SK-N-MC (cell line): ENCODE measurements around the gene DPYD.

Source experiments
- DNase-seq: peaks from one replicate; pipeline ENCODE4 v3.0.0-alpha.2; 2011; ENCODE audit warnings: low read depth, low spot score
- H3K27ac ChIP-seq: fragments of 200-600 bp; sonication (generic); 2 replicates; pipeline ENCODE4 v1.5.1; 2016; ENCODE audit warnings: mixed run types
- H3K36me3 ChIP-seq: fragments of 200-600 bp; sonication (generic); 2 replicates; pipeline ENCODE4 v1.6.1; 2017; ENCODE audit warnings: antibody characterized with exemption, low read length, mixed read lengths; ENCODE audit not compliant: insufficient read depth
- H3K4me3 ChIP-seq: fragments of 200-600 bp; sonication (generic); 2 replicates; pipeline ENCODE4 v1.5.1; 2016
- H3K9ac ChIP-seq: fragments of 200-600 bp; sonication (generic); 2 replicates; pipeline ENCODE4 v1.8.0; 2017; ENCODE audit warnings: mixed run types, mixed read lengths; ENCODE audit not compliant: insufficient read length
- H3K9me3 ChIP-seq: fragments of 200-600 bp; sonication (generic); 2 replicates; pipeline ENCODE4 v1.6.1; 2017; ENCODE audit warnings: low read depth, mild to moderate bottlenecking, antibody characterized with exemption, low read length, moderate library complexity, mixed read lengths
- EZH2 ChIP-seq: fragments of 200-600 bp; sonication (generic); IDR thresholded peaks from one replicate; pipeline ENCODE4 v1.6.1; 2017; ENCODE audit warnings: antibody characterized with exemption
- FOXP2 ChIP-seq: optimal IDR thresholded peaks from 2 replicates; pipeline ENCODE3; 2011; ENCODE audit warnings: mild to moderate bottlenecking, moderate library complexity; ENCODE audit not compliant: insufficient read depth; ENCODE audit errors: extremely low read length, control extremely low read depth
- POLR2AphosphoS5 ChIP-seq: IDR thresholded peaks from 2 replicates; pipeline ENCODE4 v1.6.1; 2012; ENCODE audit warnings: mild to moderate bottlenecking, low read depth, low read length, borderline replicate concordance

The DPYD gene

GRCh38 chr1:97451046-97451826 is 469.6 kb downstream of the DPYD start:
- Histone ChIP-seq H3K9ac (no peak overlapping the region), H3K9me3 (no peaks in the 10 kb centered on the region), H3K27ac (no peak overlapping the region), H3K36me3 (no peaks in the 10 kb centered on the region), H3K4me3 (no peak overlapping the region)
- no peak for DNase-seq
- TF ChIP-seq FOXP2 = no peak
- TF ChIP-seq POLR2AphosphoS5 = no peak
- no peak for TF ChIP-seq EZH2

GRCh38 chr1:97441966-97442365 is 478.9 kb downstream of the DPYD start:
- Histone ChIP-seq H3K27ac (no peak overlapping the region), H3K4me3 (no peak overlapping the region), H3K9ac (no peak overlapping the region), H3K36me3 (no peaks in the 10 kb centered on the region), H3K9me3 (no peaks in the 10 kb centered on the region)
- TF ChIP-seq FOXP2 = no peak
- TF ChIP-seq EZH2 = no peak
- no peak for TF ChIP-seq POLR2AphosphoS5
- DNase-seq = no peak

- Histone ChIP-seq H3K4me3 (peak overlapping the region; percentile 68), H3K27ac (peak overlapping the region; percentile 98), H3K9ac (peak overlapping the region; percentile 14), H3K36me3 (no peaks in the 10 kb centered on the region), H3K9me3 (no peaks in the 10 kb centered on the region)
- no peak for DNase-seq
- TF ChIP-seq EZH2 (no peak), POLR2AphosphoS5 (no peak), FOXP2 (no peak)
Measured at GRCh38 chr1:97433824-97434177, 487.0 kb downstream of the DPYD start.

- Histone ChIP-seq H3K27ac (peak overlapping the region; percentile 98), H3K9me3 (no peaks in the 10 kb centered on the region)
- no peak; the same call in 1 of the 2 replicates for TF ChIP-seq POLR2AphosphoS5
- TF ChIP-seq FOXP2 = peak; percentile 35
Measured at GRCh38 chr1:97433094-97433823, 487.6 kb downstream of the DPYD start.

GRCh38 chr1:97427371-97427770 is 493.5 kb downstream of the DPYD start:
- no peaks in the 10 kb centered on the region for H3K9me3 ChIP-seq
- DNase-seq = no peak
- no peak overlapping the region for H3K4me3 ChIP-seq
- no peak overlapping the region for H3K9ac ChIP-seq
- H3K36me3 ChIP-seq = no peaks in the 10 kb centered on the region
- H3K27ac ChIP-seq = no peak overlapping the region
- TF ChIP-seq EZH2 = no peak
- TF ChIP-seq FOXP2 = no peak
- no peak for TF ChIP-seq POLR2AphosphoS5

More at GRCh38 chr1:97433094-97433823, 487.6 kb downstream of the DPYD start:
- DNase-seq = peak; percentile 95
- peak overlapping the region; percentile 27 for H3K9ac ChIP-seq
- no peaks in the 10 kb centered on the region for H3K36me3 ChIP-seq
- H3K4me3 ChIP-seq = peak overlapping the region; percentile 68

- H3K9ac ChIP-seq = no peak overlapping the region
- no peak for TF ChIP-seq FOXP2
- TF ChIP-seq POLR2AphosphoS5 = no peak
- TF ChIP-seq EZH2 = no peak
- no peaks in the 10 kb centered on the region for H3K36me3 ChIP-seq
- no peaks in the 10 kb centered on the region for H3K9me3 ChIP-seq
- no peak overlapping the region for H3K4me3 ChIP-seq
- no peak overlapping the region for H3K27ac ChIP-seq
- DNase-seq = no peak
Measured at GRCh38 chr1:97424209-97424608, 496.6 kb downstream of the DPYD start.

- no peak overlapping the region for H3K27ac ChIP-seq
- H3K9me3 ChIP-seq = no peaks in the 10 kb centered on the region
- no peak overlapping the region for H3K4me3 ChIP-seq
- no peaks in the 10 kb centered on the region for H3K36me3 ChIP-seq
- no peak for DNase-seq
- no peak for TF ChIP-seq POLR2AphosphoS5
- TF ChIP-seq FOXP2 = no peak
- no peak for TF ChIP-seq EZH2
- no peak overlapping the region for H3K9ac ChIP-seq
Measured at GRCh38 chr1:97423403-97423802, 497.4 kb downstream of the DPYD start.

GRCh38 chr1:97417661-97418060 is 503.2 kb downstream of the DPYD start:
- DNase-seq = no peak

More at GRCh38 chr1:97417661-97418060, 503.2 kb downstream of the DPYD start:
- Histone ChIP-seq H3K9ac (no peak overlapping the region), H3K9me3 (no peaks in the 10 kb centered on the region), H3K27ac (no peak overlapping the region), H3K36me3 (no peaks in the 10 kb centered on the region), H3K4me3 (no peak overlapping the region)
- TF ChIP-seq EZH2 = no peak
- TF ChIP-seq POLR2AphosphoS5 = no peak
- no peak for TF ChIP-seq FOXP2
